Left lung (tissue), 10 donors: ENCODE results near the gene RAVER2. TPM values are rescaled to one million over a fixed set of nuclear protein-coding genes. Genes with fewer than 3 reads are reported as not detected.

Experiments
- ATAC-seq: fragments of 200-7000 bp; cut with Tn5 transposase; one replicate; pipeline ENCODE4 v1.9.1; 2020; ENCODE audit warnings: moderate library complexity
- DNase-seq, 4 donors: peaks; one replicate each; pipeline ENCODE4 v3.0.0-alpha.2; 2013 to 2020
- H3K27ac ChIP-seq, 2 donors: fragments of 200-600 bp; sonication (generic) in 1 of 2; one replicate each; pipeline versions ENCODE4 v1.5.0 to v1.8.0; 2020 to 2021
- H3K27me3 ChIP-seq, 2 donors: fragments of 200-600 bp; sonication (generic) in 1 of 2; one replicate each; pipeline versions ENCODE4 v1.5.0 to v1.8.0; 2020 to 2021
- H3K36me3 ChIP-seq, 2 donors: fragments of 200-600 bp; sonication (generic) in 1 of 2; one replicate each; pipeline versions ENCODE4 v1.5.0 to v1.8.0; 2020 to 2021
- H3K4me1 ChIP-seq, 2 donors: fragments of 200-600 bp; one replicate each; pipeline ENCODE4 v1.8.0; 2021
- H3K4me3 ChIP-seq, 2 donors: fragments of 200-600 bp; sonication (generic) in 1 of 2; one replicate each; pipeline versions ENCODE4 v1.5.0 to v1.8.0; 2020 to 2021; ENCODE audit warnings: mild to moderate bottlenecking in 1 of 2
- H3K9me3 ChIP-seq, 2 donors: fragments of 200-600 bp; sonication (generic) in 1 of 2; one replicate each; pipeline versions ENCODE4 v1.5.0 to v1.8.0; 2020 to 2021
- intact Hi-C, 2 donors: fragments of 100-400 bp; cut with DNase I; formaldehyde crosslinking; loops; one replicate each; pipeline versions ENCODE4 v1.11.2 to v1.14.2; 2022
- polyA plus RNA-seq, 6 donors: library from polyadenylated mRNA; unstranded; fragments of 120-200 nt; gene quantifications; one replicate each; pipeline ENCODE4 v1.2.1, GENCODE V29; 2013; ENCODE audit not compliant: insufficient read length in 6 of 6
- total RNA-seq, 2 donors: library from RNA; stranded (reverse); fragmentation: NEBNext Ultra II Directional; extraction: Animal tissue kit (Norgen Biotek cat#: 25700); gene quantifications; one replicate each; pipeline ENCODE4 v1.2.1, GENCODE V29; 2021
- TF ChIP-seq, protein P1 (sequence below), 2 donors: fragments of 200-600 bp; sonication (generic) in 1 of 2; IDR thresholded peaks; one replicate each; pipeline versions ENCODE4 v1.5.0 to v1.8.0; 2021; ENCODE audit warnings: antibody characterized with exemption in 2 of 2
- donor health status: DM: no; HTN: yes; CAD: no.
- donor health status: DM: no; HTN: no; CAD: no.

Gene RAVER2
- total and polyA plus RNA-seq, 8 donors, result 13.3 to 37.8 (median 32.7) TPM

DNA sequence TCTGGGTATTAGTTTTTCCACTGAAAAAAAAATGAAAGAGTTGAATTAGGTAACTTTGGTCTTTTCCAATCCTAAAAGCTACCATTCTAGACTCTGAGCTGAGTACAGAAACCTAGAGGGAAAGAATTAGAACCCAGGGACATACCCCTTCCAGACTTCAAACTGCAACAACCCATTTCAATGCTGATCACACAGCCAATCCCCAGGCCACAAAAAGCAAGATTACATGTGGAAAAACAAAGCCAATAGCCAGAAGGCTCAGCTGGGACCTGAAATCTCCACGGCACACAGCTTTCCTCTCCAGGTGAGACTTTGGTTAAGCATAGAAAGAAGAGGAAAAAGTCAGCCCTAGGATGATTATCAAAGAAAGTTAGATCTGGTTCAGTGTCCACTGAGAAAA is 132.7 kb downstream of the RAVER2 start:
- ATAC-seq (no peak), DNase-seq (no peak)
- peaks cover 0 to 6% of the 10 kb centered on the region in 2 donors for H3K4me1 ChIP-seq
- intact Hi-C loops, result no loop called here
- H3K27ac ChIP-seq, result no peak overlapping the region
- no peak overlapping the region for H3K4me3 ChIP-seq
- peaks cover 0 to 74% of the 10 kb centered on the region in 2 donors for H3K36me3 ChIP-seq
- H3K9me3 ChIP-seq, result no peaks in the 10 kb centered on the region
- TF ChIP-seq, protein P1, sequence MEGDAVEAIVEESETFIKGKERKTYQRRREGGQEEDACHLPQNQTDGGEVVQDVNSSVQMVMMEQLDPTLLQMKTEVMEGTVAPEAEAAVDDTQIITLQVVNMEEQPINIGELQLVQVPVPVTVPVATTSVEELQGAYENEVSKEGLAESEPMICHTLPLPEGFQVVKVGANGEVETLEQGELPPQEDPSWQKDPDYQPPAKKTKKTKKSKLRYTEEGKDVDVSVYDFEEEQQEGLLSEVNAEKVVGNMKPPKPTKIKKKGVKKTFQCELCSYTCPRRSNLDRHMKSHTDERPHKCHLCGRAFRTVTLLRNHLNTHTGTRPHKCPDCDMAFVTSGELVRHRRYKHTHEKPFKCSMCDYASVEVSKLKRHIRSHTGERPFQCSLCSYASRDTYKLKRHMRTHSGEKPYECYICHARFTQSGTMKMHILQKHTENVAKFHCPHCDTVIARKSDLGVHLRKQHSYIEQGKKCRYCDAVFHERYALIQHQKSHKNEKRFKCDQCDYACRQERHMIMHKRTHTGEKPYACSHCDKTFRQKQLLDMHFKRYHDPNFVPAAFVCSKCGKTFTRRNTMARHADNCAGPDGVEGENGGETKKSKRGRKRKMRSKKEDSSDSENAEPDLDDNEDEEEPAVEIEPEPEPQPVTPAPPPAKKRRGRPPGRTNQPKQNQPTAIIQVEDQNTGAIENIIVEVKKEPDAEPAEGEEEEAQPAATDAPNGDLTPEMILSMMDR (IDR thresholded peaks at IDR 0.05), result no peak
- H3K27me3 ChIP-seq, result no peaks in the 10 kb centered on the region

DNA sequence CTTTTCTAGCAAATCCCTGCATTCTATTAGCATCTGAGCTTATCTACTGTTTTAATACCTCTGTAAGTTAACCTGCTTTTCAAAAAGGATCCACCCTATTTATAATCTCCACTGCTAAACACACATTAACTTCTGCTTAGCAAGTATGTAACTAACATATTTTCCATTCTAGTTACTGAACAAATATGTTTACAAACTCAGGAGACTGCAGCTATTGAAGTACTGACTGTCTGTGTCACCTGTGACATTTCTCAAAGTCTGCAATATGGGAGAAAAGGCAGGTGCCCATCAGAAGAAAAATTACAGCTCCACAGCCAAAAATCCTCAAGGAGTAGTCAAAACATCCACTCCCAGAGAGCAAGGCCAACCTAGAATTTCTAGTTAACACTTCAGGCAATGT is 133.2 kb downstream of the RAVER2 start:
- H3K9me3 ChIP-seq, result no peaks in the 10 kb centered on the region
- DNase-seq (no peak), ATAC-seq (no peak)
- intact Hi-C loops, result no loop called here
- no peaks in the 10 kb centered on the region for H3K27me3 ChIP-seq
- H3K4me1 ChIP-seq, result peaks cover 0 to 6% of the 10 kb centered on the region in 2 donors
- peaks cover 0 to 74% of the 10 kb centered on the region in 2 donors for H3K36me3 ChIP-seq
- no peak overlapping the region for H3K4me3 ChIP-seq
- TF ChIP-seq, protein P1 (IDR thresholded peaks at IDR 0.05), result no peak
- H3K27ac ChIP-seq, result no peak overlapping the region

DNA sequence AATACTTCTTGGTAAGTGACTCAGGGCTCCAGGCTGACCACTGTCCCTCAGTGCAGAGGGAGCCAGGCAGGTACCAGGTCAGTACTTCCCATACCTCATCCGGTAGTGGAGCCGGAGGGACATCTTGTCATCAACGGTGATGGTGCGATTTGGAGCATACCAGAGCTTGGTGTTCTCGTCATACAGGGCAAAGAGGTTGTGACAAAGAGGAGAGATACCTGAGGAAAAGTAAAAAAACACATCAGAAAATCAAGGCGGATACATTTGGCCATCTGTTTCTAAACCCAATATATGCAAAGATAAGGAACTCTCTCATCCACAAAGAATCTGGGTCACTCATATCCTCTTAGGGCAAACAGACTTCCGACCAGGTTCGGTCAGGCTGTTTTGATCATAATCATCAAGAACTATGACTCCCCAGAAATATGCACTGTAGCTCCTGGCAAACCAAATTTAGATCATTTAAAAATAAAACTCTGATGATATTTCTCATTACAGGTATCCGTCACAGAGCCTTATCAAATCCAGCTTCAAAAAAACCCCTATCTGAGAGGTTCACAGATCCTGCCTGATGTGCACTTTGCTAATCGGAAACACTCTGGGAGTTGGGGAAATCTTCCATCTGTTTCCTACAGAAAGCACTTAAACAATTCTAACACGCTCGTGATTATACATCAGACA is 134.2 kb downstream of the RAVER2 start:
- intact Hi-C loops, result no loop called here
- Histone ChIP-seq H3K27me3 (no peaks in the 10 kb centered on the region), H3K27ac (peak overlapping the region in 1 of 2 donors; percentile 15), H3K36me3 (peaks cover 0 to 69% of the 10 kb centered on the region in 2 donors), H3K9me3 (no peaks in the 10 kb centered on the region), H3K4me1 (peaks cover 0 to 6% of the 10 kb centered on the region in 2 donors), H3K4me3 (no peak overlapping the region)
- TF ChIP-seq, protein P1 (IDR thresholded peaks at IDR 0.05), result no peak
- DNase-seq (no peak), ATAC-seq (no peak)

DNA sequence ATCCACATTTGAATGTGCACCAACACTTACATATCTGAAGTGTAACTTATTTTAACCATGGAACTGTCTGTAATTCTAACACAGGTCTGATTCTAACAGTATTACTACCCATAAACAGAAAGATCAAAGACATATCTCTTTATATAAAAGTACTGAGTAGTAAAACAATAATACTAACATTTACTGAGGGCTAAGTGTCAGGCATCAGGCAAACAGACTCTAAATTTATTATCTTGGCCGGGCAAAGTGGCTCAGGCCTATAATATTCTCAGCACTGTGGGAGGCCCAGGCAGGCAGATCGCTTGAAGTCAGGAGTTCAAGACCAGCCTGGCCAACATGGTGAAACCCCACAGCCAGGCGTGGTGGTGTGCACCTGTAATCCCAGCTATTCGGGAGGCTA is 135.6 kb downstream of the RAVER2 start:
- peaks cover 0 to 61% of the 10 kb centered on the region in 2 donors for H3K36me3 ChIP-seq
- no peak overlapping the region for H3K27ac ChIP-seq
- ATAC-seq (no peak), DNase-seq (no peak)
- H3K4me1 ChIP-seq, result peaks cover 0 to 6% of the 10 kb centered on the region in 2 donors
- TF ChIP-seq, protein P1 (IDR thresholded peaks at IDR 0.05), result no peak
- H3K4me3 ChIP-seq, result no peak overlapping the region
- intact Hi-C loops, result loop anchor here in 1 of 2 donors (10.0 kb wide), 1 partner anchor 74 kb away; no protein-coding TSS in a partner anchor
- H3K9me3 ChIP-seq, result no peaks in the 10 kb centered on the region
- H3K27me3 ChIP-seq, result no peaks in the 10 kb centered on the region

DNA sequence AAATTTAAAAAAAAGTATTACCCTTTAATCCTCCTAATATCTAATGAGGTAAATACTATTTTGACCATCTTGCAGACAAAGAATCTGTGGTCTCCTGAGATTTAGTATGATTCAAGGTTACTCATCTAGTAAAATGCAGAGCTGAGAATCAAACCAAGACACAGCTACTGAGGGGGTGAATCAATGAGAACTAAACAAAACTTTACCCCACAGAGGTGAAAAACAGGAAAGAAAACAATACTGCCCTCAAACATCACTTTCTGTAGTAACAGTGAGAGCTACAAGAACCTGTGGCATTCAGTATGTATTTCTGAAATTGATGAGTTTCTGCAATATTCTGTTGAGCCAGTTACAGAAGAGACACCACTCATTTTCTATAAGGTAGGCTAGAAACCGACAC is 136.4 kb downstream of the RAVER2 start:
- no peak overlapping the region for H3K4me3 ChIP-seq
- intact Hi-C loops, result loop anchor here in 1 of 2 donors (10.0 kb wide), 1 partner anchor 74 kb away; no protein-coding TSS in a partner anchor

More for the DNA sequence above, 136.4 kb downstream of the RAVER2 start:
- TF ChIP-seq, protein P1 (IDR thresholded peaks at IDR 0.05), result no peak
- no peak overlapping the region for H3K27ac ChIP-seq
- no peaks in the 10 kb centered on the region for H3K9me3 ChIP-seq
- DNase-seq (no peak), ATAC-seq (no peak)
- H3K27me3 ChIP-seq, result no peaks in the 10 kb centered on the region
- H3K36me3 ChIP-seq, result peaks cover 0 to 55% of the 10 kb centered on the region in 2 donors
- peaks cover 0 to 6% of the 10 kb centered on the region in 2 donors for H3K4me1 ChIP-seq

Other genes starting within 250 kb of the RAVER2 start
- 100 to 1,000 TPM; 145 to 162 TPM for gene JAK1, start 221.5 kb downstream of the RAVER2 start, total RNA-seq
- gene JAK1, start 221.5 kb downstream of the RAVER2 start, polyA plus RNA-seq, result 100 to 1,000 TPM; 103 to 130 (median 110) TPM